Stimulated activated CD8-positive, alpha-beta memory T cell treated with anti-CD3 and anti-CD28 coated beads, Interleukin-4, amount 100 ng/mL, for 1 hour (primary cell): ENCODE measurements around the gene KIAA0753.

Source experiments
- DNase-seq, 2 donors: peaks; one replicate each; pipeline ENCODE4 v3.0.0-alpha.2; 2020; ENCODE audit warnings: low read depth in 2 of 2, low spot score in 1 of 2

KIAA0753 gene

DNA sequence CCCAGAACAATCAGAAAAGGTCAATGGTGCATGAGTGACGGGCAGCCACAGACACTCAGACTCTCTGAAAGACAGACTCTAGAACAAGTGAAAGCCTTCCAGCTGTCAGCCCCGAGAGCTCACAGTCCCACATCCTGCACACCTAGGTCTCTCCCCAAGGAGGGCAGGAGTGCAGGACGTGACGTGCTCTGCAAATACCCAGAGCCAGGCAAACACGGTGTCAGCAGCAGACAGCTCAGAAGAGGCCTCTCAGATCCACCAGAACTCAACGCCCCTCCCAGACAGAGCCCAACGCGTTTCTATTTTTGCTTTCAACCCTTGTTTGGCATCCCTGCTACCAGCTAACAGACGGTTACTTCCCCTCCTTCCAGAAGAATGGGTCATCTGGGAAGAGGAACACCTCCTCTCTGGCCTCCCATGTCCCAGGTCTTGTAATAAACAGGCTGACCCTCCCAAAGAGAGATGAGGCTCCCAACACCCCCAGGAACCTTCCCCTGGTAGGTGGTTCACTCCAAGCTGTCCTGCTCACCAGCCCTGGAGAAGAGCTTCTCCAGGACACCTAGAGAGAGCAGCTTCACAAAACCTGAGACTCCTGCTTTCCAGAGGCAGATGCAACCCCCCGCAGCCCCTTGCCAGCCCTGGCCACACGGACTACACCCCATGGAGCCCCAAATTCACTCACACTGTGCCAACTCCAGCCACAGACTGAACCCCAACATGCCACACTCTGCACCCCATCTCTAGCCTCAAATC, 91.8 kb downstream of the KIAA0753 start:
- no peak for DNase-seq

DNA sequence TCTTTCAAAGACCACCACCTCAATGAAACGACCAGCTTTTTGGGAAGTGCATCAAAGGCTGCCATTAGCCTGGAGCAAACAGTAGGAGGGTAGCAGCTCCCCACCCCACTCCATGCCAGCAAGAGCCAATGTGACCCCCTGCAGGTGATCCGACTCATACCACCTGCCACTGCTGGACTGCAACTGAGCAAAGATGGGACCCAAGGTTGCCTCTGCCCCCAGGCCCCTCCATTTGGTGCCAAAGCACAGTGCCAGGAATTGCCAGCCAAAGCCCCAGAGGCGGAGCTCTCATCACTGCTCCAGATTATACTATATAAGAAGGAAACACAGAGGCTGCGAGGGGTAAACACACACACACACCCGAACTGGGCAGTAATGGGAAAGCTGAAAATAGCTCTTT, 92.5 kb downstream of the KIAA0753 start:
- no peak for DNase-seq

DNA sequence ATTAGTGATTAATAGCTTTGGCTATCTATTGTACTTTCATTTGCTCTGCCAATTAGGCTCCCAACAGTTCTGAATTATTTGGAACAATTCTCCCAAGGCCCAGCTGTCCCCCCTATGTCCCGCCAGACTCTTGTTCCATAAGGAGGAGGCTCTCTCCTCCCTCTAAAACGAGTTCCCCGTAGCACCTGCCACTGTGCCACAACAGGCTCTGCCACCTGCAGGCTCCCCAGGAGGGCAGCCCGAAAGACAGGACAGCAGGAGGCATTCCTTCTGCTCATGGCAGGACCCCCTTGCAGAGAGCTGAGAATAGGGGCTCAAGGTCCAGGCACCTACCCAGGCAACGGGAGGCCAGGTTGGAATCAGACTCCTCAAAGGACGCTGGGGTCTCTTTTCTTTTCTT, 93.2 kb downstream of the KIAA0753 start:
- DNase-seq = no peak

DNA sequence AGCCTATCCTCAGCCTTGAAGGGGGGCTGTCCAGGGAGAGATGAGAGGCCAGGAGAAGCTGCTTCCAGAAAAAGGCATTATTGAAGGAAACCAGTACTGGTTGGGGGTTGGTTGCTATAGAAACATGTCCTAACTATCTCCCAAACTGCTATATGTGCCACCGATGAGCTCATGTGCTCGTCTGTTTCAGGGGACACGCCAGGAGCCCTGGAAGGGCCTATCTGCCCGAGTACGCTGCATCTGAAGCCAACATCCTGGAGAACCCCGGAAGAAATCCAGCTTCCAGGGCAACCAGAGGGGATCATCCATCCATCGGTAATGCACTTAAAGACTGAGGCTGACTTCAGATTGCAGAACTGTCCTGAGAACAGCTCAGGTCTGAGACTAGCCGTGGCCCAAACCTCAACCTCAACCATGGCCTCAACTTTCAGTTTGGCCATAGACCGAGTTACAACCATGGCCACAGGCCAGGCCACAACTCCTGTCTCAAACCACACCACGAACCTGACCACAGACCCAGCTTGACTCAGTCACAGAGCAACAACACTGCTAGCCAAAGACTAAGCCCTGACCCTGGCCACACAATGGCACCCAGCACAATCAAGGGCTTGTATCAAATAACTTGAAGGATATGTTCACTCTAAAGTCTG, 94.3 kb downstream of the KIAA0753 start:
- DNase-seq = no peak

DNA sequence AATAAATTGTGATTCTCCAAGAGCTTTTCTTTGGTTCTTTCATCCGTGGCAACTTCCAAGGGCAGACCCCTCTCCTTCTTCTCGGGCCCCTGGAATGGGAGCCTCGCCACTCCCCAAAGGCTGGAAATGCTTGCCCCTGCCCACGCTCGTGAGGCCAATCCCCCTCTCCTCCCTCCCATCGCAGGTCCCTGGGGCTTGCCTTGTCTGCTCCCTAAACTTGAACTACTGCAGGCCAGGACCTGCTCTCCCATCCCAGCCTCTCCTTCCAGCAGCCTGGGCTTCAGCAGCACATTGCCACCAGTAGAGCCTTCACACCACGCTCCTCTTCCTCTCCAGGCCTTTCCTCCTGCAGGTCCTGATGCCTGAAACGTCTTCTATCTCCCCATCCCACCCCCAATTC, 95.2 kb downstream of the KIAA0753 start:
- no peak for DNase-seq

DNA sequence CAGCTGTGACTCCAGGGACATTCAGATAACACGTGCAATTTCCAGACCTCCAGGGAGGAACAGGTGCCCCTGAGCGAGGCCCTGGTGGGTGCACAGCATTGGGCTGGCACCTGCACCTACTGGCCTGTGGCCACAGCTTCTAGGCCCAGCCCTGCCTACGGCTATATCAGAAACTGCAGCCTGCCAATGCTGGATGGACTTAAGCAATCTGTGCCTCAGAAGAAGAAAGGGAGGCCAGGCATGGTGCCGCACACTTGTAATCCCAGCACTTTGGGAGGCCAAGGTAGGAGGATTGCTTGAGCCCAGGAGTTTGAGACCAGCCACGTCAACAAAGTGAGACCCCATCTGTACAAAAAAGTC, 96.5 kb downstream of the KIAA0753 start:
- no peak for DNase-seq

DNA sequence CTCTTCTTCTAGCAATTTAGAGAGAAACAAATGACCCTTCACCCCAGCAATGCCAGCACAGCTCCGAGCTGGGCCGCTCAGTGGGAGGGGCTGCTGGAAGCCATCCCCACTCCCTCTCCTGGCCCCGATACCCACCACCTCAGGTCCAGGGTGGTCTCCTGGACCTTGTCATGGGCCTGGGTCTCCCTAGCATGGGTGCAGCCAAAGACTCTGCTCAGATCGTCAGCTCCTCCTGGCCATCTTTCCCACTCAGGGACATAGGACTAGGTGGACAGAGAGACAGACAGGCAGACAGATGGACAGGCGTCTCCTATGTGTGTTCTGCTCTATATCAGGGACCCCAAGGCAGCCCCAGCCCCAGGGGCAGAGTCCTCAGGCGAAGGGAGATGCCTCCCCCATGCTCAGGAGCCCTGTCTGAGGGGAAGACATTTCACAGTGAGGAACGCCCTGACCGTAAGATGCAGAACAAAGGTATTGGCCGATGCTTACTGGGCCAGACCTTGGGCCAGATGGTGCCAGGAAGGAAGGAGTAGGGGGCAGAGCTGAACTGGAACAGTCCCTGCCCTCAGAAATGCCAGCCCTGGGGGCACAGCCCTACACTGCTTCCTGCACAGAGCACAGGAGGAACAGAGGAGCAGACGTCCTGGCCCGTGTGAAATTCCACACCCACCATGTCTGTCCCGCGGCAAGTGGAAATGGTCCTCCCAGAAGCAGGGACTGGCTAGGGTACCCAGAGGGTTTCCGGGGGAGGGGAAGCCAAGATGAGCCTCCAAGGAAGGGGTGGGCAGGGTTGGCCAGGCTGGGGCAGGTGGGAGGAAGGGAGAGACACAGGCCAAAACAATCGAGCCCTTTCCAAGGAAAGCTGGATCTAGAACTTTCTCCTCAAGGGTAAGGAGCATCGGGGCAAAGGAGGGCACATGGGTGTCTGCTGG, 97.2 kb downstream of the KIAA0753 start:
- DNase-seq = no peak

DNA sequence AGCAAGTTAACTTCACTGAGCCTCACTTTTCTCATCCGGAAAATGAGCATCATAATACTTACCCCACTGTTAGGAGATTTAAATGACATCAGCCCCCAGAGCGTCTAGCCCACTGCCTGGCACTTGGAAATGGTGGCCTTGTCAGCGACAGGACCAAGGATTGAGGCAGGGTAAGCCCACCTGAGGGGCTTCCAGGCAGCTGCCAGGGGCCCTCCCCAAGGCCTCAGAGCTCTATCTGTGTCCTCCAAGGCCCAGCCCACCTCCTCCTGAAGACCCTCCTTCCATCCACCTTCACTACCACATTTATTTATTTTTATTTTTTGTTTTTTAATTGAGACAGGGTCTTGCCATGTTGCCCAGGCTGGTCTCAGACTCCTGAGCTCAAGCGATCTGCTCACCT, 97.9 kb downstream of the KIAA0753 start:
- no peak for DNase-seq

DNA sequence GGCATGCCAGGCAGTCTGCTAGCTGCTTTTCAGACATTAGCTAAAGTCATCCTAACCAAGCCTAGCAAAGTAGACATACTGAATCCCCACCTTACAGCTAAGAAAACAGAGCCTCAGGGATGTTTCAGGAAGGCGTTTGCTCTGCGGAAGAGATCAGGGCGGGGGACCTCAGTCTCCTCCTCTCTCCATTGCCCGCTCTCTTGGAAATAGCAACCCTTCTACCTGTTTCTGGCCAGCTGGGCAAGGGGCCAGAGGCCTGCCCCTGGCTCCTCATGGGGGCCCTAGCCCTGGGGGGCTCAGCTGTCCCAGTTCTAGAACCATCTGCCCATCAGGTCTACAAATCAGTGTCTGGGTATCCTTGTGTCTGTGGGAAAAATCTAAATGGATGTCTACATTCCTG, 98.6 kb downstream of the KIAA0753 start:
- DNase-seq = no peak

DNA sequence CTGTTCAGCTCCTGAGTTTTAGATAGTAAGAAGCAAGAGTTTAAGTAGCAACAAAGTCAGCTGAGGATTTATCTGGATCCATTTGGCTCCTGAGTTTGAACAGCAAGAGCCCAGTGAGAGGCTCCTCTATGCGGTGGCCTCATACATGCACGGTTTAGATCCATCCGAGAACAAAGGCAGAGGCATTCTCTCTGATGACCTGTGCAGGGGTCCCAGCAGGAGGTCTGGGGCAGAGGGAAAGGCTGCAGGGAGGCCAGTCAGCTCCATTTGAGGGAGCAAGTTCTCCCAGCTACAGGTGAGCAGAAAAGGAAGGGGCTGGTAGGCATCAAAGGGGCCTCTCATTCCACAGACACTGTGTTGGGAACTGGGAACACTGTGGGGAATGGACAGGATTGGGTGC, 100.6 kb downstream of the KIAA0753 start:
- DNase-seq = no peak

DNA sequence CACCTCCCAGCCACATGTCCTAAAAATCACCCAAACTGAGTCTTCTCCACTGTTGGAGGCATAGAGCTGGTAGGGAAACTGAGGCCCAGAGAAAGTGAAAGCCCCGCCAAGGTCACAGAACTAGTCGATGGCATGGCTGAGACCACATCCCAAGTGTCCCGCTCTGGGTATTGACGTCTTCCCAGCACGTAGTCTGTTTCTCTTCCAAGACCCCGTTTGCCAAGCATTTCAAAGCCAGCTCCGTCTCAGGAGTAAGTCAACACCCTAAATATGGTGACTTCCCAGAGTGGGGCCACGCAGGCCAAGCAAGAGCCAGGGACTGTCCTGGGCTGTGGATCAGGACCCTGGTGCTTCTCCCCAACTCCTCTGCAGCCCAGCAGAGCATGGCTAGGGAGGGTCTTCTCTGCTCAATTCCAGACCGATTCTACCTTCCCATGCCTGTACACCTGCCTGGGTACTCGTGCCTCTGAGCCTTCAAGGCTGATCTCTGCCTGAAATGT, 103.9 kb downstream of the KIAA0753 start:
- DNase-seq = no peak

DNA sequence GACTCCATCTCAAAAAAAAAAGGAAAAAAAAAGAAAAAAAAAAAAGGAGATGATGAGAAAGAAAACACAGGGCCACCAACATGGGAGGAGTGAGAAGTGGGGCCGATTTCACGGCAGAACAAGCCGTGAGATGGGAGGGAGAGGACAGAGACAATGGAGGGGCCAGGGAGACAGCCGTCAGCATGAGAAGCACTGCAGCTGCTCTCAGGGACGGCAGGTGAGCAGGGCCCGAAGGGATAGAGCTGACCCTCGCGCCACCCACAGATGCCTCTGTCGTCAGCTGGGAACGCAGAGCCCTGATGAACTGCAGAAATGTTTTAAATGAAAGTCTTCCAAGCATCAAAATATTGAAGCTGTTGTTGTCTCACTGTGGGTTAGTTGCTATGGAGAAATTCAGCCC, 104.5 kb downstream of the KIAA0753 start:
- no peak for DNase-seq

DNA sequence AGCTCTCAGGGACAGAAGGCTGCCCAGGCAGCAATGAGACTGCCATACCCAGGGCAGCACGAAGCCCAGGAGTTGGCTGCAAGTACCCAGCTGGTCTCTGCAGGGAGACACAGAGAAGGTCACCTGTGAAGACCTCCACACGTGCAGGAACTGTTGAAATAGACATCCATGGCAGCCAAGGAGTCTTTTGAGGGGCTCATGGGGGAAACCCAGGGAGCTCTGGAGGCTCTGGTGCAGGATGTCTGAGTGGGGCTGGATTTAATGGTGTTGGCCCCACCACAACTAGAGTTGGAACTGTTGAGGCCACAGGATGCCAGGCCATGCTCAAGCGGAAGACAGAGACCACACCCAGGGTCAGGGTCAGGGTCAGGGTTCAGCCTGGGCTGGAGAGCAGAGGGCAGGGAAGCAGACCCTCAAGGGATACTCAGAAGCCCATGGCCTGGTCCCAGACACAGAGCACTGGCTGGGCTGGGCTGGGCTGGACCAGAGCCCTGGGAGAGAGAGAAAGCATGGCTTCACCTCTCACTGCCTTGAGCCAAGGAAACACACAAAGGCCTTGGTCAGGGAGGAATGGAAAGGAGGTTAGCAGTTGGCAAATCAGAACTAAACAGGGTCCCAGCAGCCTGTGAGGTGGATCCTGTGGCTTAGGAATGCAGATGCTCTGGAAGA, 105.5 kb downstream of the KIAA0753 start:
- DNase-seq = no peak

DNA sequence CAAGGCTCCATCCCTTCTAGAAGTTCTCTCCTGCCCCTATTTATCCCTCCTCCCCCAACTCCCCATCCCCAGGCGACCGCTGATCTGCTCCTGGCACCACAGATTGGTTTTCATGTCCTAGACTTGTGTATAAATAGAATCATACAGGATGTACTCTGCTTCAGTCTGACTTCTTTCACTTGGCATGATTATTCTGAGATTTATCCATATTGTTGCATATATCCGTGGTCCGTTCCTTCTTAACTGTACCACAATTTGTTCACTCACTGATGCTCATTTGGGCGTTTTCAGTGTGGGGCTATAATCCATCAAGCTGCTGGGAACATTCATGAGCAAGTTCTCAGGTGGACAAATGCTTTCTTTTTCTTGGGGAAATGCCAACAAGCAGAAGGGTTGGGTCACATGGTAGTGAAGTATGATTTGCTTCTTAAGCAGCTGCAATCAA, 108.0 kb downstream of the KIAA0753 start:
- no peak for DNase-seq

DNA sequence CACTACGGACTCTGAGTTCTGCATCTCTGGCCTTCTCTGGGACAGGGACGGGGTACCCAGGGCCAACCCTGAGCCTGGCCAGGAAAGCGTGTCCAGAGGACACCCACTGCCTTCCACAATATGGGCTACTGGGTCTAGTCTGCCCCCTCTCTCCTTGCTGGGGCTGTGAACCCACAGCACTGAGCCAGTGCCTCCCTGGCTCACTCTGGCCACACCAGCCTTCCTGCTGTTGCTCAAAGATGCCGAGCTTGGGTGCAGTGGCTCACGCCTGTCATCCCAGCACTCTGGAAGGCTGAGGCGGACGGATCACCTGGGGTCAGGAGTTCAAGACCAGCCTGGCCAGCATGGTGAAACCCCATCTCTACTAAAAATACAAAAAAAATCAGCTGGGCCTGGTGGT, 108.9 kb downstream of the KIAA0753 start:
- no peak for DNase-seq

DNA sequence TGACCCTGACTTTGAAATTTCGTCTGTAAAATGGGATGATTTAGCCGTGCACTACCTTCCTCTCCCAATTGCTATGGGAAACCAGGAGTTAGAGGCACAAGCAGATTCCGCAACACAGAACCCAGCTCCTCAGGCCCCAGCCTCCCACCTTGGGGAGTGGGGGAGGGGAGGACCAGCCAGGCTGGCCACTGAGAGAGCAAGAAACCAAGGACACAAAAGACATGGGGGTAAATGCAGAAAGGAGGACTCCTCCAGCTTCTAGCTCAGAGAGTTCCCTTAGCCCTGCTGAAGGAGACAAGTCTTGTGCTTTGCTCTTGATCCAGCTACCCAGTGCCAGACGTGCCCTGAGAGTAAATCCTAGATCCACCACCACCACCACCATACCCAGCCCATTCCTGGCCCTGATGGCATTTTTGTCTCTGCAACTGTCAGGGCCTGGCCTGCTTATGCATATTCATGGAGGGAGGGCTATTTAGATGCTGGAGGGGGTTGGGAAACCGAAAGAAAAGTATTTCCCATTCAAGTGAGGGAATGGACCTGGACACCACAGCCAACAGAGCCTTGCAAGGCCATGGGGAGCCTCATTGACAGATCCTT, 110.1 kb downstream of the KIAA0753 start:
- DNase-seq = no peak

DNA sequence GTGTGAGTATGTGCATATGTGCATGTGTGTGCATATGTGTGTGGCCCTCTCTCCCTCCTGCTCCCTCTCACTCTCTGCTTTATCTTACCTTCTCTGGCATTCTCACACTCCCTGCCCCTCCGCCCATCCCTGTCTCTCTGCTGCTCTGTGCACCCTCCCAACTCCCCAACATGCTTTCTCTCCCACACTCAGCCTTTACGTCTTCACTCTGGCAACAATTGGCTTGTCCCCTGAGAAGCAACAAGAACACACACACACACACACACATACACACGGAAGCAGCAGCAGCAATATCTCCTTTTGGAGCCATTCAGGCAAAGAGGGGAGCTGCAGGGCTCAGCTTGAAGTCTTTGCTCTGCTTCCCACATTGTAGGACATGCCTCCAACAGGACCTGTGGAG, 112.0 kb downstream of the KIAA0753 start:
- DNase-seq = no peak
